Ovary (tissue), 3 donors: ENCODE measurements around the gene CADPS2.

ENCODE experiments used
- EP300 ChIP-seq: sonication (generic); formaldehyde crosslinking; IDR thresholded peaks from one replicate; pipeline ENCODE4 v1.6.1; 2017; ENCODE audit warnings: antibody characterized with exemption
- POLR2A ChIP-seq: fragments of 450-650 bp; IDR thresholded peaks from one replicate; pipeline ENCODE4 v1.6.1; 2017; ENCODE audit warnings: antibody characterized with exemption, mild to moderate bottlenecking, moderate library complexity
- TF ChIP-seq, protein P1 (sequence below), 3 donors: fragments of 450-650 bp in 2 of 3; fragments of 200-600 bp in 1 of 3; IDR thresholded peaks; one replicate each; pipeline versions ENCODE4 v1.5.1 to v1.8.0; 2016 to 2022; ENCODE audit warnings: antibody characterized with exemption in 3 of 3, mild to moderate bottlenecking in 1 of 3
- donor health status: DM: no; HTN: no; CAD: no.

DNA sequence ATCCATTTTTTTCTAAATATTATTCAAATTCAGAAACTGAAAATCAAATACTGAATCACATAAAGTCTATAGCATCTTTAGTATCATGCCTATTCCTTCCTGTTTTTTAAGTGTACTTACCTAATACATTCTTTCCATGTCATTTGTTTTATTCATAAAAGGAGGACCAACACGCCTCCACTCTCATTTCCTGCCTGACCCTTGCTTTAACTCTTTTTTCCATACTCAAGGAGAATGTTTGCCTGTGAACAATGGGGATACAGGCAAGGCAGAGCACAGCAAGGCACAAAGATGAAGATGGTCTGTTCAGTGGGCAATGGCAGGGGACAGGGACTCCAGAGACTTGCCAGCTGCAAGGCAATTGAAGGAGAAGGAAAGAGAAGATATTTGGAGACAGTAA lies 460.5 kb downstream of the CADPS2 start:
- TF ChIP-seq, protein P1, sequence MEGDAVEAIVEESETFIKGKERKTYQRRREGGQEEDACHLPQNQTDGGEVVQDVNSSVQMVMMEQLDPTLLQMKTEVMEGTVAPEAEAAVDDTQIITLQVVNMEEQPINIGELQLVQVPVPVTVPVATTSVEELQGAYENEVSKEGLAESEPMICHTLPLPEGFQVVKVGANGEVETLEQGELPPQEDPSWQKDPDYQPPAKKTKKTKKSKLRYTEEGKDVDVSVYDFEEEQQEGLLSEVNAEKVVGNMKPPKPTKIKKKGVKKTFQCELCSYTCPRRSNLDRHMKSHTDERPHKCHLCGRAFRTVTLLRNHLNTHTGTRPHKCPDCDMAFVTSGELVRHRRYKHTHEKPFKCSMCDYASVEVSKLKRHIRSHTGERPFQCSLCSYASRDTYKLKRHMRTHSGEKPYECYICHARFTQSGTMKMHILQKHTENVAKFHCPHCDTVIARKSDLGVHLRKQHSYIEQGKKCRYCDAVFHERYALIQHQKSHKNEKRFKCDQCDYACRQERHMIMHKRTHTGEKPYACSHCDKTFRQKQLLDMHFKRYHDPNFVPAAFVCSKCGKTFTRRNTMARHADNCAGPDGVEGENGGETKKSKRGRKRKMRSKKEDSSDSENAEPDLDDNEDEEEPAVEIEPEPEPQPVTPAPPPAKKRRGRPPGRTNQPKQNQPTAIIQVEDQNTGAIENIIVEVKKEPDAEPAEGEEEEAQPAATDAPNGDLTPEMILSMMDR (IDR thresholded peaks at IDR 0.05): no peak
- TF ChIP-seq POLR2A (no peak), EP300 (no peak)
